ELF-1 (cell line): ENCODE data around the gene IRAK1.

Source experiments
- DNase-seq: peaks from one replicate; pipeline ENCODE4 v3.0.0-alpha.2; 2016; ENCODE audit warnings: low read depth, low spot score

The IRAK1 gene

DNA sequence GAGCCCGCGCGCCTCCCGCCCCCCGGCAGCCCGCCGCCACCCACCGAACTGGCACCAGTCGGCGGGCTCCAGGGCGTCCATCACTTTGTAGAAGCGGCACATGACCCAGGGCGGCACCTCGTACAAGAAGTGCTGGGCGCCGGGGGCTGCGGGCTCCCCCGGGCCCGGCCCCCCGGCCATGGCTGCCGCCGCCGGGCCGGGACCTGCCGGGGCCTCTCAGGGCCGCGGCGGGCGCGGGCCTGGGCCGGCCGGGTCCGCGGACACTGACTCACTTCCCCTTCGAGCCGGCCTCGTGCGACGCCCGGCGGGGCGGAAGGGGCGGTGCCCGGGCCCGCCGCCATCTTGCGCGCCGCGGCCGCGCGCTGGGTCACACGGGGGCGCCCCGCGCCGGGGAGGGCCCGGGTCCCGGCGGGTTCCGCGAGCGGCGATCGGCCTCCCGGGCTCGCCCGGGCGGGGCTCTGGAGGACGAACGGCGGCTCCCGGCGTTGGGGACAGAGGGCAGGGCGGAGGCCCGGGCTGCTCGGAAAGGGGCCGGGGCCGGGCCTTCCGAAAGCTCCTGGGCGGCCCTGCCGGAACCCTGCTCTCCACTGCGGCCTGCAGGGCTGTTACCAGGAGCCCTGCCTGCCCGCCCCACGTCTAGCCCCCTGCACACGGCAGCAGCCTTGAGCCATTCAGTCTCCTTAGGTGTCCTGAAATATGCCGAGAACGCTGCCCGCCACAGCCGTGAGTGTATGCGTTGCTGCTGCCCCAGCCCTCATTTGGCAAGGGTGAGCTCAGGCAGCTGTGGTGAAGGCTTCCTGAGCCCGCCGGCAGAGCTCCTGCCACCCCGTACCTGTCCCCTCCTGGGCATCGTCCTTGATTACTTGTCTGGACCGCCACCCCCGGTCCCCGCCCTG is at the start of gene IRAK1:
Gene IRAK1 (minus strand): TSS at position 270 of the 896 bp plus-strand sequence. CDS start 90 bp downstream, at position 180.
- DNase-seq = peak; percentile 66

DNA sequence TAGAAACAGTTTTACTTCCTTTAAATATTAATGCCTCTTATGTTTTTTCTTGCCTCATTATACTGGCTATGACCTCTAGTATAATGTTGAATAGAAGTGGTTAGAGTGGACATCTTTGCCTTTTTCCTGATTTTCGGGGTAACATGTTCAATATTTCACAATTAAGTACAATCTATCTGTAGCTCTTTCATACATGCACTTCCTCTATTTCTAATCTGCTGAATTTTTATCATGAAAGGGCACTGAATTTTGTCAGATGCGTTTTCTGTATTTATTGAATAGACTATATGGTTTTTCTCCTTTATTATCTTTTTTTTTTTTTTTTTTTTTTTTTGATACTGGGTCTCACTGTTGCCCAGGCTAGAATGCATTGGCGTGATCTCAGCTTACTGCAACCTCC is 48.9 kb upstream of the IRAK1 start:
- no peak for DNase-seq

DNA sequence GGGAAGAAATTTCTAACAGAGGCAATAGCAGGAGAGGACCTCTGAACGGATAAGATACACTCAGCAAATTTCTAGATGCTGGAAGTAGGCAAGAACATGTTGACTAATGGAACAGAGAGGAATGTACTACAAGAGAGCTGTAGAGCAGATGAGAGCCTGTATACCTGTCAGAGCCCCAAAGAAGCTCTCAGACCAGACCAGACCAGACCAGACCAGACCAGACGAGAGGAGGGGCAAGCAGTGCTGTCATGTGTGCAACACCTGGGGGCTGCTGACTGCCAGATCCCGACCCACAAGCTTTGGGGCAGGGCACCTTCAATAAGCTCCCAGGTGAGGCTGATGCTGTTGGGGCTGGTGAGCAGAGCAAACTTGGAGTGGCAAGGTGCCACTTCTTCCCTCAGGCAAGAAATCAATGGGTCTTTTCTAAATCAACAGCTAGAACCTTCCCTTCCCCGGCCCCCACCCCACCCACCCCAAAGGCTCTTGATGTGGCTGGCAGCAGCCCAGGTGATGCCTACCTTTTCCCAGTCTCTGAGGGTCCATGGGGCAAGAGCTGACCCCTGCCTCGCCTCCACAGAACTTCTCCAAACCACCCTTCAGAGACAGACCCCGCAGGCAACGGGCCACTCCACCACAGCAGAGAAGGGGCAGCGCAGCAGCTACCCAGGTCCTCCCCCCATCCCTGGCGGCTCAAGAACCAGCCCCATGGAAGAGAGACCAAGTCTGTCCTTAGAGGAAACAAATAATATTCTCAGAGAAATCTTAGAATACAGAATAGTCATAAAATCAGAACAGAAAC is 45.1 kb upstream of the IRAK1 start:
- peak; percentile 45 for DNase-seq

DNA sequence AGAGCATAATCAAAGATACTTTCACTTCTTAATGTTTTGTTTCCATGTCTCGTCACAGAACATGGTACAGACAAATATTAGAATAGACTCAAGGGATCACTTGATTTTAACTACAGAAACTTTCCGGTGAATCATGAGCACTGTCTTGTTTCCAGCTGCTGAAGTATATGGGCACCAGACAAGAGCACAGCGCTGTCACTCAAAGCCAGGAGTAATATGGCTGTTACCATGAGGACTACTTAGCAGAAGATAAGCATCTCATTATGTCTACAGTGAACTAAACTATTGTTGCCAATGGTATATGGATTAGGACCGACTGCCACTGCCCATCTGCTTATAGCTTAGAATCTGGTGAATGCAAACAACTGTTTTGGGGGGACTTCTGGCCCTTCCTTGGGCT is 43.5 kb upstream of the IRAK1 start:
- DNase-seq = no peak

DNA sequence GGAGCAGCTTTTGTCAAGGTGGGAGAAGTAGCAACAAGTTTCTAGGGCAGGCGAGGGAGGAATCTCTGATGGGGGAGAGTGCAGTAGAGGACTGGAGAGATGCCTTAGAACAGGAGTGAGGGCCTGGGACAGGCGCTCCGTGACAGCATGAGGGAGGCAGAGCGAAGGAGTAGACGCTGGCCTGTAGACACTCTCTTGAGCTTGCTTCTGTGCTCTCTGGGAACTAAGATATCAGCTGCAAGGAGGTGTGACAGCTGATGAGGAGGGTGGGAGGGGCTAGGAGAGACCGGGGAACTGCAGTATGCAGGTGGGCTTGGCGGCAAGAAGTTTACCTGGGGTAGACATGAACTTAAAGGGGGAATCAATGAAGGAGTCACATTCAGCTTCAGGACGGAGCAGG is 42.1 kb upstream of the IRAK1 start:
- no peak for DNase-seq

DNA sequence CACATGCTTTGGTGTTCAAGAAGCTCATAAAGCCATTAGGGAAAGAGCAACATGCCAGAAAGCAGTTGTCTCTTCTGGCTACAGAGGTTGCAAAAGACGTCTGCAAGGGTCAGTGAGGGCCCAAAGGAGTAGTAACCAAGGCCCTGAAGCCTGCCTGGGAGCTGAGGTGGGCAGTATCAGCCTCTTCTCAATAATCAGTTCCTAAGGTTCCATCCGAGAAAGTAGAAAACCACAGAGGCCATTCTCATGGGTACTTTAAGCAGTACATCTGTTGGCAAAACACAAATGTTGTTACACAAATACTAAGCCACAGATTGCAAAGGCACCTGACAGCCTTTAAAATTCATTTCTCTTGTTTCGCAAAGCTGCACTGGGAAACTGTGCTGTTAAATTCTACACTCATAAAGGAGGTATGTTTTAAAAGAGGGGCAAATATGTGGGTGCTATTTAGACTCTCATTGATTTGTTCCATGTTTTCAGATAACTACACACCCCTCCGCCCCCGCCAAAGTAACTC is 40.1 kb upstream of the IRAK1 start:
- DNase-seq = no peak

DNA sequence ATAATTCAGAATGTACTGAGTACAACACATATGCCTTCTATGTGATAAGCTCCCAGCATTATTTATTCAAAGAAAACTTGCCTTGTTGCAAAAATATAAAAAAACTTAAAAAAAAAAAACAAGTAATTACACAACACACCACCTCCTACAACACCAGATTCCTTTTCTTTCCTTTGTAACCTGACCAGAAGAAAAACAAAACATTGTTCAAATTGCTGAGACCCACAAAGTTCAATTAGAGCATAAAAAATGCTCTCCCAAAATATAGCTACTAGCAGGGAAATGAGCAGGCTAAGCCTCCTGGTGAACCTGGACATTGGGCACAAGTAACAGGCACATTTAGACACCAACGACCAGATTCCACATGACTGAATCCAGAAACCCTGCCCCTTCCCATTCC is 39.5 kb upstream of the IRAK1 start:
- DNase-seq = no peak

DNA sequence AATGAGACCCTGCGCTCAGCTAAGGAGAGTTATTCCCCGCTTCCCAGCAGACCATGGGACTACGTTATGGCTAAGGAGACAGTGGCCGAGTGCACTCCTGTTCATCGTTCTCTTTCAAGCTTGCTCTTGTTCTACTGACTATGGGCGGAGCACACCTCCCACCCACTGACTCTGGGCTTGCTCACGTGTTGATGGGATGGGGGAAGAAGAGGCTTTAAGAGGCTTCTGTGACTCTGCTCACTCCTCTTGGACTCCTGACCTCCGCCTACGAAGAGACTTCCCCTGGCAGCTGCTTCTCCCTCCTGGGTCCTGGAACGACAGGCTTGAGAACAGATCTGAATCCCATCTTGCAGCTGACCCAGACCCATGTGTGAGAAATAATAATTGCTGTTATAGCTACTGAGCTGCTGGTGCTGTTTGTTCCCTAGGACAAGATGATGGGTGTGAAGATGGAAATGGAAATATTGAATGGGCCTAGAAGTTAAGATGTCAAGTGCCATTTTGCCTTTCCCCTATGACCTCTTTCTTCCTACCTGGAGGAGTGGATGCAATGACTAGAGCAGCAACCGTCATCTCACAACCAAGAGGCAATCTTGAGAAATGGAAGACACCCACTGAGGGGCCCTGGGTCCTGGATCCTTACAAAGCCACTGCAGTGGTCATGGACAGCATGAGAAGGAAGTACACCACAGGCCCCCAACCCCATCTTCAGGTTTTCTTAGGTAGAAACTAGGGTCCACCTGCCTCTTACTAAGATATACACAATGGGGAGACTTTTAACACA is 38.7 kb upstream of the IRAK1 start:
- DNase-seq = no peak

DNA sequence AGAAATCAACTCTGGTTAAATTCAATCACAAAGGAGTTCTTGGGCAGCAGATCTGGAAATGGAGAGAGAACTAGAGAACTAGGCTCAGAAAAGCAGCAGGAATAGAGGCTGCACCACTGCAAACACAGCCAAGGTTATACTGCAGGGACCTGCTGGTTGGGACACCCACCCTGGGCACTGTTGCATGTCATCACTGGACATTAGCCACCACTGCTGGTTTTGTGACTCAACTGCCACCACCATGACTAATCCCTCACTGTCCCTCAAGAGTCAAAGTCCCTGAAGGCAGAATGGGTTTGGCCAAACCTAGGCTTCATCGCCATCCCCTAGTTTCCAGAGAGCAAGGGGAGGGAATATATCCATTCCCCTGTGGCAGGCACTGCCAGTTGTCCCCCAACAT is 38.1 kb upstream of the IRAK1 start:
- DNase-seq = no peak

DNA sequence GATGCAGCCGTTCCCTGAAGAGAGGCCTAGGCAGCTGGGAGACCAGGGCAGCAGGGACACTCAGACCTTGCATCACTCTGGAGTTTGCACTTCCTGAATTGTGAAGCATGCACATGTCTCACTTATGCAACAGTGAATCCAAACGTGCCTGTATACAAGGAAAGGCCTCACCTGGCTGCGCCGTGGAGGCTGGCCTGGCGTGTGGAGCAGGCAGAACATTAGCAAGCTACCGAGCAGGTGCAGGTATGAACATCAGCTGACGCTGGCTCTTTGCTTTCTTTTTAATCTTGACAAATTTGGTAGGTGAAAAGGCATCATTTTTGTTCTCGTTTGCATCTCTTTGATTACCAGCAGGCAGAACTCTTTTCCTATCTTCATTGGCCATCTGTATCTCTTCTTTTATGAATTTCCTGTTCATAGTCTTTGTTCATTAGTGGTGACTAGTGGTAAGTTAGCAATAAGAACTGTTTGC is 37.1 kb upstream of the IRAK1 start:
- DNase-seq = no peak

DNA sequence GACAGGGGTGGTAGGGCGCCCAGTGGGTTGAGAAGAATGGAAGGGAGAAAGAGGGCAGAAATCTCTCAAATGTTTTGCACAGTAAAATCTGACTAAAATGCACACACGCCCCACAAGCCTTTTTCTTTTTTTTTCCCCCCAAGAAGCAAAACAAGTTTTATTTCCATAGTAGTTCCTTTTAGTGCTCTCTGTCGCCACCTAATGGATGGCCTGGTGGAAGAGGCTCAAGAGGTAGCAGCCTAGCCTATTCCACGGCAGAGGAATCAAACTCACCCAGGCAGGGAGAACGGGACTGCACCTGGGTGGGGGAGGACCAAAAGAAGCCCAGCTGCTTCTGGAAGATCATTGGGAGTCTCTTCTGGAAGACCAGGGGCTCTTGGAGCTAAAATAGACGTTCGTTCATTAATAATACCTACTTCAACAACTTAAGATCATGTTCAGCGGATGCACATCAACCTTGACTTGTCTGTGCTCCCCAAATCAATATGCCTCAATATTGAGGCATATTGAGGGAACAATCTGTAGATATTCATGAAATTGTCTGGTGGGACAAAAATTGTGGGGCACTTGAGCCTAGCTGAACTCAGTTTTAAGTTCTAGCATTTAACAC is 31.6 kb upstream of the IRAK1 start:
- DNase-seq = peak; percentile 77

DNA sequence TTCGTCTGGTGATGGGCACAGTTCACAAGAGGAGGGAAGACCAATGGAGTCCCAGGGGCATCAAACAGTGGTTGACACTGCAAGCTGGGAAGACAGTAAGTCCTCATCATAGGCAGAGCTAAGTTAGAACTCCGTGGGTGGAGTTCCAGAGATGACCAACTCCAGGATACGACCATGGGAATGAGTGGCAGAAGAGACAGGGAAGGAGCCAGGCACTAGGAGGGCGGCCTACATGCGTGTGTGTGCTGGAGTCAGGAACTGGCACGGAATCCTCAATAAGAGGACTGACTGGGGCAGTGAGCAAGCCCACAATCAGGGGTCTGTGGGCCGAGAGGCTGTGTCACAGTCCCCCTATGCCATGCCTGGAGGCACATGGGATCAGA is 30.4 kb upstream of the IRAK1 start:
- DNase-seq = no peak

DNA sequence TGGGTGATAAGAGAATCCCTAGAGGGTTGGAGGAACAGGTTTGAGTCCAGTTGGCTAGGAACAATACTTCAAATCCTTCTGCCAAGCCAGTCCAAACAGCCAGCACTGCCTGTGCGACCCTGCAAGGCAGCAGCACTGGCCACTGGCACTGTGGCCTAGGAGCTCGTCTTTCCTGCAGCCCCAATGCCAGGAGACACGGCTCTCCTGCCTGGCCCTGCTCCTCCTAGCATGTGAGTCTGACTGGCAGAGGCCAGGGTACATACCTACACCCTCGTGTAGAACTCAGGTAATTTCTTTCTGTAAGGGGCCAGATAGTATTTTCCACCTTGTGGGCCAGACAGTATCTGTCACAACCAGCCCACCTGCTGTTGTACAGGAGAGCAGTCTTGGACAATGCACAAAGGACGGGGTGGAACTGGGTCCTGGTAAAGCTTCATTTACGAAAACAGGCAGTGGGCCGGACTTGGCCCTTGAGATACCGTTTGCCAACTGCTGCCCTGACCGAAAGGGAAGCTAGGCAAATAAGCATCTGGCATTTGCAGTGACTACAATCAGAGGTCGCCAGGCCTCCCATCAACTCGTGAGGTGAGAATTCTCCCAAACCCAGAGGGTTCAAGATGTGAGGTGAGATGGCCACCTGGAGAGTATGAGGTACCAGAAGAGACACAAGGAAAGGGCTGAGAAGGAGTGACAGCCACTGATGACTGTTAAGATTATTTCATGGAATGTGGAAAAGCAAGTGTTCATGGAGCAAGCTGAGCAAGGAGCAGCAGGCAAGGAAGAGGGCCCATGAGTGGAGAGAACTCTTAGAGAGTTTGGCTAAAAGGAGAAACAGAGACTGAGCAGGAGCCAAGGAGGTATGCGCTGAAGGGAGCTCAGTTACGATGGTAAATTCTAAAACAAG is 29.8 kb upstream of the IRAK1 start:
- no peak for DNase-seq

DNA sequence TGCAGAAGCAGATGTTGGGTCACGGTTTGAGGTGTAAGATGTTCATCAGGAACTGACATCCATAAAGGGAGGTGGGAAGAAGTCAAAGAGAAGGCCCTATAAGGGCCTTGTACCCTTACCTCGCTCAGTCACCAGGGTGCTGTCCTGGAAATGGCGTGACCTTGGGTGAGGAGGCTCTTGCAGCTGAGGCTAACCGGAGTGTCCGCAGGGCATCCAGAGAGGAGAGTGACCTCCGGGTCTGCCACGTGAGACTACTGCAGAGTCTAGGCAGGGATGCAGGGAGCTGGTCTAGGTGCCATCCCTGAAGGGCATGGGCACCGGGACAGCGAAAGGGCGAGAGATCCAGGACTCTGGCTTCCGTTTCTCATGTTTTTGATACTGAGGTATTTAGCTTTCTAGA is 28.7 kb upstream of the IRAK1 start:
- DNase-seq = no peak

DNA sequence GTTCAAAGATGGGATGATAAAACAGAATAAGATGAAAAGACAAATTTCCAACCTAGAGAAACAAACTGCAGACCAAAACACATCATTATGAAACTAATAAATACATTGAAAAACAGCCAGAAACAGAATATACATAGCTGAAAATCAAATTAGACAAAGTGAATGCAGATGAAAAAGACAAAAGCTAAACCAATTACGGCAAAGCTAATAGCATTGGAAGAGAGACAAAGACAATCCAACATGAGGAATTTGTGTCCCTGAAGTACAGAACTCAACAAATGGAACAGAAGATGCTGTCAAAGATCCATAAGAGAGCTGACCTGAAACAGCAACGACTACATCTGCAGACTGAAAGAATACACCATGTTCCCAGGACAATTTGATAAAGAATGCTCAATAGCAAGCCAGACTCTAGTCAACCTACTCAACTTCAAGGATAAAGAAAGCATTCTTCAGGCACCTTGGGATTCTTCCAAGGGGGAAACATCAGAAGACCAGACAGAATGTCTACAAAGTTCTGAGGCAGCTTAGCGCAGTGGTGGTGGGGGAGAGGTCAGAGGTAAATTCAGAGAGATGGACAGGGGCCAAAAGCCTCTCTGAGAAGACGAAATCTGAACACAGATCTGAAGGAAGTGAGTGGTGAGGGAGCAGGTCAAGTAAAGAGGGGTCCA is 27.4 kb upstream of the IRAK1 start:
- no peak for DNase-seq

DNA sequence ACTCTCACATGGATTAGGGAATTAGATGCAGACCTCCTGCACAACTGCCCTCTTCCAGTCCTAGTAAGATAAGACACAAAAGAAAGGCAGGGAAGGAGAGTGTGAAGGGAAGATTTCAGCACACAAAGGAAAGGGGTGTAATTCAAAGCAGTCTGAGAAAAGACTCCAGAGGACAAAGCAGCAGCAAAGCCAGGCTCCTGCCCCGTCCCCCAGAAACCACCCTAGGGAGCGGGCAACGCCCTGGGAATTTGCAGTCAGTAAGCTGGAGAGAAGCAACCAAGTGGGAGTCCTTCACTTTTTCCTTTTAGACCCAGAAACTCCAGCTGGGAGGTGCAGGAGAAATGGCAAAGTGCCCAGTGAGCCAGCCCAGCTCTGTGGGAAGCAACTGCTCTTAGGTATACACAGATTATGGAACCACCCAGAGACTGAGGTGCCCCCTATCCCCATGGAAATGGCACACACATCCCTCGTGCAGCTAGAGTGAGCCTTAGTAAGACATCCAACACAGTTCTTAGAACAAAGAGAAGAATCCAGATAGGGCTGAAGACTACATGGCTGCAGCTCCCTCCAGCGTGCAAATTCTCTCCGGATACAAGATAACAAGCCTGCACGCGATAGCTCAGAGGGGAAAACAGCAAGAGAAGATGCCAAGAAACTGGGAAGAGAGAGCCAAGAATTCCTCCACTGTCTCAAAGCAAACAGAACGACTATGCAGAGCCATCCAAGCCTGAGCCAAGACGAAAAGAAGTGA is 26.5 kb upstream of the IRAK1 start:
- DNase-seq = peak; percentile 47

DNA sequence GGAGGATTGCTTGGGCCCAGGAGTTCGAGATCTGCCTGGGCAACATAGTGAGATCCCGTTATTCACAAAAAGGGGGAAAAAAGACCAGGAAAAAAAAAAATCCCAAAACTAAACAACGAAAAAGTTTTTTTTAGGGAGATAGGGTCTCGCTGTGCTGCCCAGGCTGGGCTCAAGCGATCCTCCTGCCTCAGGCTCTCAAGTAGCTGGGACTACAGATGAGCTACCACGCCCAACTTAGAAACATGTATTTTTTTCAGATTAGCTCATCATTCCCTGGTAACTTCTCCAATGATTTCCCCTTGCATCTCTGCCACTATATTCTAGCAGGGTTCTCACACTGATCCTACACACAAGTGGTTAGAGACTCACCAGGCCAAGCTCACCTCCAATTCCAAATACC is 24.4 kb upstream of the IRAK1 start:
- no peak for DNase-seq

DNA sequence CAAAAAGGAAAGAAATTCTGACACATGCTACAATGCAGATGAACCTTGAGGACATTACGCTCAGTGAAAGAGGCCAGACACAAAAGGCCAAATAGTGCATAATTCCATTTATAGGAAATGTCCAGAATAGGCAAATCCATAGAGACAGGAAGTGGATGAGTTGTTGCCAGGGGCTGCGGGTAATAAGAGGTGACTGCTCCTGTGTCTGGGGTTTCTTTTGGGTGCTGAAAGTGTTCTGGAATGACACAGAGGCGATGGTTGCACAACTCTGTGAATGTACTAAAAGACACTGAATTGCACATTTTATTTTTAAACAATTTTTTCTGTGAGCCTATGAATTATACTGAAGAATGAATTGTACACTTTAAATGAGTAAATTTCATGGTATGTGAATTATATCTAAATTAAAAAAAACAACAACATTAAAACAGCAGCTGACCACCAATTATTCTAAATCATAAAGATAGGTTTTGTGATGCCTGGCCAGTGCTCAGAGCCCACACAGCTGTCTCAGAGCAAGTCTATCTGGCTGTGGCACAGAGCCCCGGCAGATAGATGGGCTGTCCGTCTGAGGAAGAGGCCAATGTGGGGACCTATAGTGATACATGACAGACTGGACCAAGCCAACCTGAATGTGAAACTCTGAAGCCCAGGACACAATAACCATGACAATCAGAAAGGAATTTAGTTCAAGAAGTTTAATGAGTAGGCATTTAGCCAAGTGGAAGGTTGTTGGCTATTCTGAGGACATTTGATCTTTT is 23.5 kb upstream of the IRAK1 start:
- DNase-seq = no peak
